KMS-11 (cell line): ENCODE results near the gene CD3D.

Experiments
- H2AFZ ChIP-seq: fragments of 200-600 bp; sonication (generic); 2 replicates; pipeline ENCODE4 v1.6.1; 2016; ENCODE audit warnings: antibody characterized with exemption, mixed run types, low read depth
- H3K27ac ChIP-seq: fragments of 200-600 bp; sonication (generic); 2 replicates; pipeline ENCODE4 v1.6.1; 2016; ENCODE audit warnings: mild to moderate bottlenecking, mixed run types
- H3K27me3 ChIP-seq: fragments of 200-600 bp; sonication (generic); 2 replicates; pipeline ENCODE4 v1.6.1; 2017; ENCODE audit warnings: mild to moderate bottlenecking, low read depth, mixed run types, moderate library complexity; ENCODE audit not compliant: insufficient read depth
- H3K36me3 ChIP-seq: fragments of 200-600 bp; sonication (generic); 2 replicates; pipeline ENCODE4 v1.6.1; 2017; ENCODE audit warnings: mild to moderate bottlenecking, mixed run types; ENCODE audit not compliant: insufficient read depth
- H3K4me1 ChIP-seq: fragments of 200-600 bp; sonication (generic); 2 replicates; pipeline ENCODE4 v1.6.1; 2016; ENCODE audit warnings: mild to moderate bottlenecking, low read depth, mixed run types; ENCODE audit not compliant: poor library complexity, severe bottlenecking
- H3K4me2 ChIP-seq: fragments of 200-600 bp; sonication (generic); 2 replicates; pipeline ENCODE4 v1.7.0; 2016; ENCODE audit warnings: mild to moderate bottlenecking, mixed run types
- H3K4me3 ChIP-seq: fragments of 200-600 bp; sonication (generic); IDR thresholded peaks from 2 replicates; pipeline ENCODE4 v1.6.1; 2017; ENCODE audit warnings: low read depth, low read length, mixed read lengths; ENCODE audit not compliant: insufficient read depth
- H3K79me2 ChIP-seq: fragments of 200-600 bp; sonication (generic); 2 replicates; pipeline ENCODE4 v1.6.1; 2016; ENCODE audit warnings: low read depth, mixed run types; ENCODE audit not compliant: insufficient read depth
- H3K9ac ChIP-seq: fragments of 200-600 bp; sonication (generic); 2 replicates; pipeline ENCODE4 v1.6.1; 2016; ENCODE audit warnings: mild to moderate bottlenecking, mixed run types
- H4K20me1 ChIP-seq: fragments of 200-600 bp; sonication (generic); 2 replicates; pipeline ENCODE4 v1.6.1; 2016; ENCODE audit warnings: mild to moderate bottlenecking, mixed run types; ENCODE audit not compliant: insufficient read depth
- CTCF ChIP-seq: fragments of 200-600 bp; sonication (generic); conservative IDR thresholded peaks from 2 replicates; pipeline ENCODE4 v1.6.1; 2017; ENCODE audit warnings: low read depth, mild to moderate bottlenecking, antibody characterized with exemption, low read length, moderate library complexity, mixed read lengths

The CD3D gene

GRCh38 chr11:118340449-118340848 lies 2.1 kb downstream of the CD3D start:
- Histone ChIP-seq H4K20me1 (no peaks in the 10 kb centered on the region), H3K27me3 (no peaks in the 10 kb centered on the region), H3K4me2 (no peak overlapping the region), H3K4me3 (no peak overlapping the region), H3K9ac (no peak overlapping the region), H3K36me3 (no peaks in the 10 kb centered on the region), H3K4me1 (peaks cover 5% of the 10 kb centered on the region), H2AFZ (no peak overlapping the region), H3K27ac (no peak overlapping the region), H3K79me2 (no peaks in the 10 kb centered on the region)
- TF ChIP-seq CTCF, result no peak

GRCh38 chr11:118339281-118339961 lies 3.1 kb downstream of the CD3D start:
- no peak for TF ChIP-seq CTCF
- no peak overlapping the region for H3K4me2 ChIP-seq
- H3K27ac ChIP-seq, result no peak overlapping the region
- H4K20me1 ChIP-seq, result no peaks in the 10 kb centered on the region
- H3K4me3 ChIP-seq, result no peak overlapping the region
- no peak overlapping the region for H3K9ac ChIP-seq
- no peaks in the 10 kb centered on the region for H3K36me3 ChIP-seq
- no peak overlapping the region for H2AFZ ChIP-seq
- H3K79me2 ChIP-seq, result no peaks in the 10 kb centered on the region
- H3K4me1 ChIP-seq, result peaks cover 5% of the 10 kb centered on the region
- H3K27me3 ChIP-seq, result no peaks in the 10 kb centered on the region

- no peaks in the 10 kb centered on the region for H3K36me3 ChIP-seq
- H4K20me1 ChIP-seq, result no peaks in the 10 kb centered on the region
- no peak for TF ChIP-seq CTCF
- no peak overlapping the region for H3K9ac ChIP-seq
- H3K79me2 ChIP-seq, result no peaks in the 10 kb centered on the region
- no peaks in the 10 kb centered on the region for H3K27me3 ChIP-seq
- no peak overlapping the region for H3K27ac ChIP-seq
- H3K4me3 ChIP-seq, result no peak overlapping the region
- H3K4me2 ChIP-seq, result no peak overlapping the region
- H2AFZ ChIP-seq, result peak overlapping the region; percentile 38; the same call in 1 of the 2 replicates
- H3K4me1 ChIP-seq, result peaks cover 5% of the 10 kb centered on the region
Measured at GRCh38 chr11:118338637-118339061, 3.9 kb downstream of the CD3D start.

- Histone ChIP-seq H3K4me3 (no peak overlapping the region), H3K27ac (no peak overlapping the region)
Measured at GRCh38 chr11:118334745-118335144, 7.8 kb downstream of the CD3D start.

More at GRCh38 chr11:118334745-118335144, 7.8 kb downstream of the CD3D start:
- no peak for TF ChIP-seq CTCF
- no peaks in the 10 kb centered on the region for H3K36me3 ChIP-seq
- no peaks in the 10 kb centered on the region for H3K27me3 ChIP-seq
- no peaks in the 10 kb centered on the region for H3K79me2 ChIP-seq
- H2AFZ ChIP-seq, result no peak overlapping the region
- H3K4me1 ChIP-seq, result peaks cover 5% of the 10 kb centered on the region
- H3K4me2 ChIP-seq, result no peak overlapping the region
- no peaks in the 10 kb centered on the region for H4K20me1 ChIP-seq
- no peak overlapping the region for H3K9ac ChIP-seq
